Thoracic aorta (tissue), 2 donors: Measurements from ENCODE around the gene SRGAP1. TPM values are rescaled to one million over a fixed set of nuclear protein-coding genes. Genes with fewer than 3 reads are reported as not detected.

Source experiments
- ATAC-seq: fragments of 150-250 bp; one replicate; pipeline ENCODE4 v1.8.0; 2017; ENCODE audit warnings: low read depth; ENCODE audit not compliant: insufficient number of reproducible peaks, low FRiP score
- DNase-seq: peaks from one replicate; pipeline ENCODE4 v3.0.0-alpha.2; 2020; ENCODE audit warnings: low spot score
- H3K27ac ChIP-seq, 2 donors: fragments of 200-600 bp; sonication (generic); 1 replicate in 1 of 2; 2 replicates in 1 of 2; pipeline ENCODE4 v1.5.1; 2016; ENCODE audit warnings: mild to moderate bottlenecking in 2 of 2, moderate library complexity in 2 of 2
- H3K27me3 ChIP-seq: fragments of 200-600 bp; sonication (generic); replicated peaks from 2 replicates; pipeline ENCODE4 v1.6.0; 2016; ENCODE audit warnings: mild to moderate bottlenecking; ENCODE audit not compliant: insufficient read depth
- H3K36me3 ChIP-seq: fragments of 200-600 bp; sonication (generic); one replicate; pipeline ENCODE4 v1.5.1; 2016
- H3K4me1 ChIP-seq, 2 donors: fragments of 200-600 bp; sonication (generic); 1 replicate in 1 of 2; 2 replicates in 1 of 2; pipeline versions ENCODE4 v1.5.1 to v1.6.0; 2016; ENCODE audit warnings: low read depth in 2 of 2, mild to moderate bottlenecking in 1 of 2; ENCODE audit not compliant: control insufficient read depth in 1 of 2
- H3K4me3 ChIP-seq: fragments of 200-600 bp; sonication (generic); 2 replicates; pipeline ENCODE4 v1.5.1; 2016; ENCODE audit warnings: mild to moderate bottlenecking
- H3K9me3 ChIP-seq: fragments of 200-600 bp; sonication (generic); 2 replicates; pipeline ENCODE4 v1.5.1; 2016
- CTCF ChIP-seq: fragments of 200-600 bp; sonication (generic); IDR thresholded peaks from one replicate; pipeline ENCODE4 v1.5.1; 2019; ENCODE audit warnings: antibody characterized with exemption
- total RNA-seq, 2 donors: library from RNA; depleted of rRNA; stranded (reverse); fragments of >200 nt; gene quantifications; one replicate each; pipeline versions ENCODE4 v1.1.0 to v1.2.3, GENCODE V29; 2016

SRGAP1 gene
- total RNA-seq, 2 donors from 2014 or later = 7.9 to 24.1 TPM

GRCh38 chr12:63843721-63844390, 644 bp upstream of the SRGAP1 start:
- no peaks in the 10 kb centered on the region for H3K9me3 ChIP-seq
- H3K27ac ChIP-seq = peak overlapping the region; percentile 91 to 94
- peaks cover 10 to 25% of the 10 kb centered on the region in 2 donors for H3K4me1 ChIP-seq
- H3K4me3 ChIP-seq = peak overlapping the region; percentile 95
- no peaks in the 10 kb centered on the region for H3K27me3 ChIP-seq
- ATAC-seq = peak; percentile 86
- no peaks in the 10 kb centered on the region for H3K36me3 ChIP-seq
- peak; percentile 88 for TF ChIP-seq CTCF
- peak; percentile 51 for DNase-seq

GRCh38 chr12:63845726-63846125, 1.2 kb downstream of the SRGAP1 start:
- H3K27ac ChIP-seq = no peak overlapping the region
- no peaks in the 10 kb centered on the region for H3K36me3 ChIP-seq
- no peaks in the 10 kb centered on the region for H3K9me3 ChIP-seq
- peaks cover 10 to 25% of the 10 kb centered on the region in 2 donors for H3K4me1 ChIP-seq
- no peak for DNase-seq
- H3K27me3 ChIP-seq = no peaks in the 10 kb centered on the region
- peak overlapping the region; percentile 95 for H3K4me3 ChIP-seq
- no peak for TF ChIP-seq CTCF
- ATAC-seq = no peak

GRCh38 chr12:63846238-63846967, 1.9 kb downstream of the SRGAP1 start:
- peaks cover 10 to 25% of the 10 kb centered on the region in 2 donors for H3K4me1 ChIP-seq
- no peaks in the 10 kb centered on the region for H3K36me3 ChIP-seq
- no peaks in the 10 kb centered on the region for H3K27me3 ChIP-seq
- no peak overlapping the region for H3K27ac ChIP-seq
- peak overlapping the region; percentile 95 for H3K4me3 ChIP-seq
- H3K9me3 ChIP-seq = no peaks in the 10 kb centered on the region
- DNase-seq (no peak), ATAC-seq (no peak)
- no peak for TF ChIP-seq CTCF

DNA sequence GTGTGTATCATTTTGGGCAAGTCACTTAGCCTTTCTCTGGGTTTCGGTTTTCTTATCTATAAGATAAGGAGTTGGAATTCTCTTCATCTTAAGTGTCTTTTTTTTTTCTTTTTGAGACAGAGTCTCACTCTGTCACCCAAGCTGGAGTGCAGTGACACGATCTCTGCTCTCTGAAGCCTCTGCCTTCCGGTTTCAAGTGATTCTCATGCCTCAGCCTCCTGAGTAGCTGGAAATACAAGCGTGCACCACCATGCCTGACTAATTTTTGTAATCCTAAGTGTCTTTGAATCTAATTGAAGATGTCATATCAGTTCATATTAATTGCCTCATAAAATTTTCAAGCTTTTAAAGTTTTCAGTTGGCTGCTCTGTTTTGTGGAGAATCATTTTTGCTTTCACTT, 4.0 kb downstream of the SRGAP1 start:
- Histone ChIP-seq H3K27ac (no peak overlapping the region), H3K4me1 (peaks cover 10 to 25% of the 10 kb centered on the region in 2 donors), H3K36me3 (no peaks in the 10 kb centered on the region), H3K9me3 (no peaks in the 10 kb centered on the region), H3K4me3 (no peak overlapping the region), H3K27me3 (no peaks in the 10 kb centered on the region)
- ATAC-seq = no peak
- TF ChIP-seq CTCF = no peak
- DNase-seq = no peak

- Histone ChIP-seq H3K27me3 (no peaks in the 10 kb centered on the region), H3K4me1 (peaks cover 10 to 25% of the 10 kb centered on the region in 2 donors), H3K36me3 (no peaks in the 10 kb centered on the region), H3K4me3 (no peak overlapping the region), H3K9me3 (no peaks in the 10 kb centered on the region), H3K27ac (no peak overlapping the region)
- TF ChIP-seq CTCF = no peak
- ATAC-seq (no peak), DNase-seq (no peak)
Observed at GRCh38 chr12:63849106-63849620, 4.7 kb downstream of the SRGAP1 start.
